IPS-NIHi11 (cell line): Measurements from ENCODE around the gene CKS1B.
"Not testable (repeated sequence)": the region's sequence is repeated elsewhere in the genome, so short reads cannot be mapped to it uniquely, and the experiment has no call there.

Experiments
- DNase-seq: peaks from one replicate; pipeline ENCODE4 v3.0.0; 2012; ENCODE audit warnings: mixed read lengths, low spot score

Gene CKS1B

GRCh38 chr1:154987326-154987725 is 12.8 kb downstream of the CKS1B start:
- DNase-seq: no peak

GRCh38 chr1:154988058-154988954 is 13.8 kb downstream of the CKS1B start:
- no peak for DNase-seq

- no peak for DNase-seq
Observed at GRCh38 chr1:154989195-154989860, 14.8 kb downstream of the CKS1B start.

- DNase-seq: no peak
Observed at GRCh38 chr1:154990276-154990675, 15.8 kb downstream of the CKS1B start.

- no peak for DNase-seq
Observed at GRCh38 chr1:154992721-154993571, 18.5 kb downstream of the CKS1B start.

- DNase-seq: no peak
Observed at GRCh38 chr1:154993572-154994268, 19.2 kb downstream of the CKS1B start, which contains the start of gene LENEP. Gene LENEP (plus strand): TSS chr1:154993586. CDS start chr1:154993608, 22 bp downstream.

- DNase-seq: no peak
Observed at GRCh38 chr1:154994269-154994587, 19.7 kb downstream of the CKS1B start.

GRCh38 chr1:154994591-154994990 is 20.1 kb downstream of the CKS1B start:
- no peak for DNase-seq

- DNase-seq: not testable (repeated sequence)
Observed at GRCh38 chr1:154995301-154995983, 21.0 kb downstream of the CKS1B start.

GRCh38 chr1:154996966-154997701 is 22.7 kb downstream of the CKS1B start:
- no peak for DNase-seq

GRCh38 chr1:154998201-154998780 is 23.8 kb downstream of the CKS1B start:
- DNase-seq: no peak

- peak; percentile 81 for DNase-seq
Observed at GRCh38 chr1:154998818-154999570, 24.5 kb downstream of the CKS1B start.

- peak; percentile 67 for DNase-seq
Observed at GRCh38 chr1:154999571-155000410, 25.3 kb downstream of the CKS1B start.

GRCh38 chr1:155000411-155000725 is 25.9 kb downstream of the CKS1B start:
- no peak for DNase-seq

GRCh38 chr1:155000726-155001424 is 26.4 kb downstream of the CKS1B start:
- peak; percentile 82 for DNase-seq

- no peak for DNase-seq
Observed at GRCh38 chr1:155001425-155001674, 26.9 kb downstream of the CKS1B start.

GRCh38 chr1:155001675-155002463 is 27.4 kb downstream of the CKS1B start:
- peak; percentile 90 for DNase-seq
